GM12878 (cell line): Measurements from ENCODE around the gene OPCML. TPM values are rescaled to one million over a fixed set of nuclear protein-coding genes. Genes with fewer than 3 reads are reported as not detected.

Experiments
- CHD1 ChIP-seq: IDR thresholded peaks from 2 replicates; pipeline ENCODE4 v1.6.1; 2012; ENCODE audit warnings: low read depth, low read length, improper control_type of control experiment
- DPF2 ChIP-seq: fragments of 450-650 bp; IDR thresholded peaks from 2 replicates; pipeline ENCODE4 v1.6.1; 2017; ENCODE audit warnings: mild to moderate bottlenecking
- EP300 ChIP-seq, 2 experiments: fragments of 150-350 bp in 1 of 2; IDR thresholded peaks; 2 replicates each; pipeline ENCODE4 v1.6.1; 2011 to 2012; ENCODE audit warnings: low read depth in 2 of 2, low read length in 2 of 2, borderline replicate concordance in 1 of 2, improper control_type of control experiment in 1 of 2, inconsistent platforms in 1 of 2; ENCODE audit not compliant: control insufficient read depth in 1 of 2
- KAT2A ChIP-seq: conservative IDR thresholded peaks from 2 replicates; pipeline ENCODE4 v1.6.1; 2011; ENCODE audit warnings: low read depth, low read length; ENCODE audit not compliant: control insufficient read depth
- KLF5 ChIP-seq: fragments of 450-650 bp; IDR thresholded peaks from 2 replicates; pipeline ENCODE4 v1.6.1; 2014; ENCODE audit warnings: mild to moderate bottlenecking; ENCODE audit not compliant: partially characterized antibody
- LARP7 ChIP-seq: fragments of 450-650 bp; IDR thresholded peaks from 2 replicates; pipeline ENCODE4 v1.6.1; 2017; ENCODE audit warnings: mild to moderate bottlenecking
- MTA2 ChIP-seq: fragments of 450-650 bp; IDR thresholded peaks from 2 replicates; pipeline ENCODE4 v1.6.1; 2016; ENCODE audit warnings: low read depth, mild to moderate bottlenecking, moderate library complexity
- NFYA ChIP-seq: IDR thresholded peaks from 2 replicates; pipeline ENCODE4 v1.6.1; 2011; ENCODE audit warnings: low read depth, mild to moderate bottlenecking, low read length, improper control_type of control experiment, borderline replicate concordance
- PML ChIP-seq: IDR thresholded peaks from 2 replicates; pipeline ENCODE4 v1.6.1; 2012; ENCODE audit warnings: low read length, inconsistent platforms
- RBBP5 ChIP-seq: fragments of 200-600 bp; sonication (generic); conservative IDR thresholded peaks from 2 replicates; pipeline ENCODE4 v1.6.1; 2016
- RCOR1 ChIP-seq: conservative IDR thresholded peaks from 2 replicates; pipeline ENCODE4 v1.6.1; 2012; ENCODE audit warnings: low read depth, low read length, improper control_type of control experiment
- SP1 ChIP-seq: IDR thresholded peaks from one replicate; pipeline ENCODE4 v1.6.1; 2011; ENCODE audit warnings: low read depth, low read length
- SREBF1 ChIP-seq: IDR thresholded peaks from 2 replicates; pipeline ENCODE4 v1.6.1; 2012; ENCODE audit warnings: mild to moderate bottlenecking, low read length
- WRNIP1 ChIP-seq: IDR thresholded peaks from 2 replicates; pipeline ENCODE4 v1.6.1; 2011; ENCODE audit warnings: low read depth, low read length, improper control_type of control experiment, borderline replicate concordance
- YBX1 ChIP-seq: fragments of 450-650 bp; IDR thresholded peaks from 2 replicates; pipeline ENCODE4 v1.6.1; 2016; ENCODE audit warnings: antibody characterized with exemption
- ZBED1 ChIP-seq: IDR thresholded peaks from 2 replicates; pipeline ENCODE4 v1.6.1; 2016; ENCODE audit warnings: borderline replicate concordance
- ZNF207 ChIP-seq: fragments of 450-650 bp; IDR thresholded peaks from 2 replicates; pipeline ENCODE4 v1.6.1; 2014; ENCODE audit warnings: antibody characterized with exemption, mild to moderate bottlenecking, borderline replicate concordance
- ZSCAN29 ChIP-seq: fragments of 450-650 bp; IDR thresholded peaks from 2 replicates; pipeline ENCODE4 v1.6.1; 2017; ENCODE audit warnings: mild to moderate bottlenecking, moderate library complexity
- ZZZ3 ChIP-seq: IDR thresholded peaks from 2 replicates; pipeline ENCODE4 v1.6.1; 2011; ENCODE audit warnings: low read depth; ENCODE audit not compliant: control insufficient read depth, insufficient read length
- polyA plus RNA-seq, 11 experiments: library from polyadenylated mRNA; depleted of rRNA in 4 of 11; unstranded in 6 of 11; stranded (reverse) in 5 of 11; fragments of >200 nt; fragmentation: Nextera tagmentation in 4 of 11; fragmentation: Illumina TruSeq in 1 of 11; extraction: Ambion mirVana in 4 of 11; extraction: Trizol in 1 of 11; gene quantifications; 1 replicate in 1 of 11; 2 replicates in 10 of 11; pipeline versions ENCODE4 v1.2.1 to v1.2.3, GENCODE V29; 2011 to 2016; ENCODE audit warnings: inconsistent platforms in 2 of 11, missing spikeins in 2 of 11, low read depth in 1 of 11
- total RNA-seq, 4 experiments: library from RNA; depleted of rRNA in 3 of 4; stranded (reverse); fragments of >200 nt in 3 of 4; fragmentation: Illumina TruSeq in 1 of 4; extraction: Trizol in 1 of 4; gene quantifications; 2 replicates each; pipeline versions ENCODE4 v1.2.1 to v1.2.3, GENCODE V29; 2013 to 2021
- TF ChIP-seq, protein P1 (sequence below): fragments of 450-650 bp; IDR thresholded peaks from 2 replicates; pipeline ENCODE4 v1.6.1; 2014; ENCODE audit warnings: mild to moderate bottlenecking
- TF ChIP-seq, protein P2 (sequence below): fragments of 450-650 bp; formaldehyde crosslinking; IDR thresholded peaks from 2 replicates; pipeline ENCODE4 v1.5.0; 2022; ENCODE audit warnings: mild to moderate bottlenecking, missing genetic modification characterization
- TF ChIP-seq, protein P3 (sequence below): IDR thresholded peaks from 2 replicates; pipeline ENCODE4 v1.6.1; 2012; ENCODE audit warnings: low read depth, low read length, improper control_type of control experiment
- TF ChIP-seq, protein P4 (sequence below): fragments of 450-650 bp; IDR thresholded peaks from 2 replicates; pipeline ENCODE4 v1.6.1; 2017; ENCODE audit warnings: borderline replicate concordance
- TF ChIP-seq, protein P5 (sequence below): fragments of 450-650 bp; IDR thresholded peaks from 2 replicates; pipeline ENCODE4 v1.6.1; 2018; ENCODE audit warnings: borderline replicate concordance, mild to moderate bottlenecking; ENCODE audit not compliant: partially characterized antibody

OPCML gene
- total and polyA plus RNA-seq, 10 of the 15 experiments (the other 5 are each of a cell fraction or from before 2014, with no cell fraction given): 0.84 TPM; not detected in 9

DNA sequence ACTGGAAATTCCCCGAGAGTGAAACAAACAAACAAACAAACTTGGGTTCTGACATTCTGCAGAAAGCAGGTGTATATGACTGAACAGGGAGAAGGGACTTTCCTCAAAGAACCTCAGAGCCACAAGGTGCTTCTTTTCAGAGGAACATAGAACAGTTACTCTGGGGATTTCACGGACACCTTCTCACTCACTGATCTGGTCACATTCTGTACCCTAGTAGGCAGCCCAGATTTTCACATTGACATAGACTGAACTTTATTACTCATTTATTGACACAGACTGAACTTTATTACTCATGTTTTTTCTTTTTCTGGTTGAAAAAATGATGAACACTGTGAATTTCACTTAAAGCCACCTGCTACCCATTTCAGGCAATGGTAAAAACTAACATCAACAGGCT is 263.0 kb downstream of the OPCML start (continued):
- TF ChIP-seq KLF5 (no peak), SP1 (peak; percentile 30), RBBP5 (no peak), NFYA (no peak), LARP7 (no peak), ZSCAN29 (no peak), MTA2 (peak; percentile 91), ZBED1 (peak; percentile 88; the same call in 1 of the 2 replicates), PML (peak; percentile 60; the same call in 1 of the 2 replicates), DPF2 (peak; percentile 89), YBX1 (no peak), EP300 (IDR thresholded peaks at IDR 0.05; ENCODE audit: borderline replicate concordance in 1 of 2, control insufficient read depth in 1 of 2, low read depth in 2 of 2, low read length in 2 of 2) (peak; percentile 93 to 94), SREBF1 (no peak), WRNIP1 (no peak), ZZZ3 (no peak), CHD1 (no peak), RCOR1 (0 out of 2 replicates have a peak, but pooled peaks have one; percentile 74), KAT2A (no peak), ZNF207 (no peak)
- TF ChIP-seq, protein P1, sequence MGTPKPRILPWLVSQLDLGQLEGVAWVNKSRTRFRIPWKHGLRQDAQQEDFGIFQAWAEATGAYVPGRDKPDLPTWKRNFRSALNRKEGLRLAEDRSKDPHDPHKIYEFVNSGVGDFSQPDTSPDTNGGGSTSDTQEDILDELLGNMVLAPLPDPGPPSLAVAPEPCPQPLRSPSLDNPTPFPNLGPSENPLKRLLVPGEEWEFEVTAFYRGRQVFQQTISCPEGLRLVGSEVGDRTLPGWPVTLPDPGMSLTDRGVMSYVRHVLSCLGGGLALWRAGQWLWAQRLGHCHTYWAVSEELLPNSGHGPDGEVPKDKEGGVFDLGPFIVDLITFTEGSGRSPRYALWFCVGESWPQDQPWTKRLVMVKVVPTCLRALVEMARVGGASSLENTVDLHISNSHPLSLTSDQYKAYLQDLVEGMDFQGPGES: no peak
- TF ChIP-seq, protein P2, sequence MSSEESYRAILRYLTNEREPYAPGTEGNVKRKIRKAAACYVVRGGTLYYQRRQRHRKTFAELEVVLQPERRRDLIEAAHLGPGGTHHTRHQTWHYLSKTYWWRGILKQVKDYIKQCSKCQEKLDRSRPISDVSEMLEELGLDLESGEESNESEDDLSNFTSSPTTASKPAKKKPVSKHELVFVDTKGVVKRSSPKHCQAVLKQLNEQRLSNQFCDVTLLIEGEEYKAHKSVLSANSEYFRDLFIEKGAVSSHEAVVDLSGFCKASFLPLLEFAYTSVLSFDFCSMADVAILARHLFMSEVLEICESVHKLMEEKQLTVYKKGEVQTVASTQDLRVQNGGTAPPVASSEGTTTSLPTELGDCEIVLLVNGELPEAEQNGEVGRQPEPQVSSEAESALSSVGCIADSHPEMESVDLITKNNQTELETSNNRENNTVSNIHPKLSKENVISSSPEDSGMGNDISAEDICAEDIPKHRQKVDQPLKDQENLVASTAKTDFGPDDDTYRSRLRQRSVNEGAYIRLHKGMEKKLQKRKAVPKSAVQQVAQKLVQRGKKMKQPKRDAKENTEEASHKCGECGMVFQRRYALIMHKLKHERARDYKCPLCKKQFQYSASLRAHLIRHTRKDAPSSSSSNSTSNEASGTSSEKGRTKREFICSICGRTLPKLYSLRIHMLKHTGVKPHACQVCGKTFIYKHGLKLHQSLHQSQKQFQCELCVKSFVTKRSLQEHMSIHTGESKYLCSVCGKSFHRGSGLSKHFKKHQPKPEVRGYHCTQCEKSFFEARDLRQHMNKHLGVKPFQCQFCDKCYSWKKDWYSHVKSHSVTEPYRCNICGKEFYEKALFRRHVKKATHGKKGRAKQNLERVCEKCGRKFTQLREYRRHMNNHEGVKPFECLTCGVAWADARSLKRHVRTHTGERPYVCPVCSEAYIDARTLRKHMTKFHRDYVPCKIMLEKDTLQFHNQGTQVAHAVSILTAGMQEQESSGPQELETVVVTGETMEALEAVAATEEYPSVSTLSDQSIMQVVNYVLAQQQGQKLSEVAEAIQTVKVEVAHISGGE (CRISPR knock-in tag): no peak
- TF ChIP-seq, protein P3, sequence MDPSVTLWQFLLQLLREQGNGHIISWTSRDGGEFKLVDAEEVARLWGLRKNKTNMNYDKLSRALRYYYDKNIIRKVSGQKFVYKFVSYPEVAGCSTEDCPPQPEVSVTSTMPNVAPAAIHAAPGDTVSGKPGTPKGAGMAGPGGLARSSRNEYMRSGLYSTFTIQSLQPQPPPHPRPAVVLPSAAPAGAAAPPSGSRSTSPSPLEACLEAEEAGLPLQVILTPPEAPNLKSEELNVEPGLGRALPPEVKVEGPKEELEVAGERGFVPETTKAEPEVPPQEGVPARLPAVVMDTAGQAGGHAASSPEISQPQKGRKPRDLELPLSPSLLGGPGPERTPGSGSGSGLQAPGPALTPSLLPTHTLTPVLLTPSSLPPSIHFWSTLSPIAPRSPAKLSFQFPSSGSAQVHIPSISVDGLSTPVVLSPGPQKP: no peak
- TF ChIP-seq, protein P4, sequence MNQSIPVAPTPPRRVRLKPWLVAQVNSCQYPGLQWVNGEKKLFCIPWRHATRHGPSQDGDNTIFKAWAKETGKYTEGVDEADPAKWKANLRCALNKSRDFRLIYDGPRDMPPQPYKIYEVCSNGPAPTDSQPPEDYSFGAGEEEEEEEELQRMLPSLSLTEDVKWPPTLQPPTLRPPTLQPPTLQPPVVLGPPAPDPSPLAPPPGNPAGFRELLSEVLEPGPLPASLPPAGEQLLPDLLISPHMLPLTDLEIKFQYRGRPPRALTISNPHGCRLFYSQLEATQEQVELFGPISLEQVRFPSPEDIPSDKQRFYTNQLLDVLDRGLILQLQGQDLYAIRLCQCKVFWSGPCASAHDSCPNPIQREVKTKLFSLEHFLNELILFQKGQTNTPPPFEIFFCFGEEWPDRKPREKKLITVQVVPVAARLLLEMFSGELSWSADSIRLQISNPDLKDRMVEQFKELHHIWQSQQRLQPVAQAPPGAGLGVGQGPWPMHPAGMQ: no peak
- TF ChIP-seq, protein P5, sequence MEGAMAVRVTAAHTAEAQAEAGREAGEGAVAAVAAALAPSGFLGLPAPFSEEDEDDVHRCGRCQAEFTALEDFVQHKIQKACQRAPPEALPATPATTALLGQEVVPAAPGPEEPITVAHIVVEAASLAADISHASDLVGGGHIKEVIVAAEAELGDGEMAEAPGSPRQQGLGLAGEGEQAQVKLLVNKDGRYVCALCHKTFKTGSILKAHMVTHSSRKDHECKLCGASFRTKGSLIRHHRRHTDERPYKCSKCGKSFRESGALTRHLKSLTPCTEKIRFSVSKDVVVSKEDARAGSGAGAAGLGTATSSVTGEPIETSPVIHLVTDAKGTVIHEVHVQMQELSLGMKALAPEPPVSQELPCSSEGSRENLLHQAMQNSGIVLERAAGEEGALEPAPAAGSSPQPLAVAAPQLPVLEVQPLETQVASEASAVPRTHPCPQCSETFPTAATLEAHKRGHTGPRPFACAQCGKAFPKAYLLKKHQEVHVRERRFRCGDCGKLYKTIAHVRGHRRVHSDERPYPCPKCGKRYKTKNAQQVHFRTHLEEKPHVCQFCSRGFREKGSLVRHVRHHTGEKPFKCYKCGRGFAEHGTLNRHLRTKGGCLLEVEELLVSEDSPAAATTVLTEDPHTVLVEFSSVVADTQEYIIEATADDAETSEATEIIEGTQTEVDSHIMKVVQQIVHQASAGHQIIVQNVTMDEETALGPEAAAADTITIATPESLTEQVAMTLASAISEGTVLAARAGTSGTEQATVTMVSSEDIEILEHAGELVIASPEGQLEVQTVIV: no peak
